ENCODE data around the gene ASB5. TPM values are rescaled to one million over a fixed set of nuclear protein-coding genes. Genes with fewer than 3 reads are reported as not detected.

The ASB5 gene
- total and polyA plus RNA-seq, 2 of the 8 experiments (the other 6 are each of a cell fraction or from before 2014, with no cell fraction given): 0.02 TPM; not detected in 1

DNA sequence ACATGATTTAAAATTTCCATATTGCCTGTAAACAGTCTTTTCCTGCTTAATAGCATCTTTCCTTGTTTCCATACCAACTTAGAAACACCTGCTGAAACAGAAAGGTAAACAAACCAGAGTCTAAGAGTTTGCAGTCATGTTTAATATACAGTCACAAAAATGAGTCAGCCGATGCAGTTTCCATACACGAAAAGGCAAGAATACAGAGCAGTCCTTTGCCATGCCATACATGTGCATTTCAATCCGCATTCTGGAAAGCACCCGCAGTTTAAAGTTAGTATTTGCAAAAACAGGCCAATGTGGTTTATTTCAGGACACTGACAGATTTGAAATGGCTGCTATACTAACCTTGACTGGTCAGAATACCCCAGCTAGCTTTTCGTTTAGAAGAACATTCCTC, 32.1 kb downstream of the ASB5 start:
- Histone ChIP-seq H3K14ac (ENCODE audit: insufficient read length) (no peak overlapping the region), H2BK12ac (ENCODE audit: low read depth, low read length) (no peak overlapping the region), H3K79me2 (ENCODE audit: control insufficient read depth in 1 of 2, insufficient read depth in 2 of 2, low read length in 2 of 2) (no peaks in the 10 kb centered on the region), H3K4me3 (ENCODE audit: extremely low read depth in 1 of 4, insufficient read depth in 2 of 4, low read depth in 3 of 4, low read length in 4 of 4) (no peak overlapping the region), H3K79me1 (ENCODE audit: low read depth, low read length) (no peaks in the 10 kb centered on the region), H3K27ac (ENCODE audit: low read depth, low read length) (no peak overlapping the region), H3K56ac (replicated peaks; ENCODE audit: insufficient read length, low read depth, low read length) (no peak overlapping the region), H2AFZ (ENCODE audit: low read length) (no peak overlapping the region), H3K9me3 (ENCODE audit: insufficient read depth in 2 of 2, low read depth in 1 of 2, low read length in 1 of 2) (no peaks in the 10 kb centered on the region), H4K91ac (replicated peaks; ENCODE audit: insufficient read length, low read length) (no peak overlapping the region), H3K4me1 (replicated peaks in 1 of 4; ENCODE audit: control insufficient read depth in 3 of 4, insufficient read depth in 4 of 4, low read length in 3 of 4) (no peaks in the 10 kb centered on the region), H4K8ac (ENCODE audit: extremely low read depth, insufficient read depth, low read length) (no peak overlapping the region), H3K18ac (ENCODE audit: extremely low read depth, low read length) (no peak overlapping the region), H2AK5ac (ENCODE audit: low read depth, low read length) (no peak overlapping the region), H2BK15ac (ENCODE audit: low read length) (no peak overlapping the region), H2BK20ac (ENCODE audit: low read length) (no peak overlapping the region), H3K36me3 (ENCODE audit: control insufficient read depth in 2 of 4, insufficient read depth in 4 of 4, low read length in 3 of 4) (no peaks in the 10 kb centered on the region), H4K5ac (ENCODE audit: insufficient read length, low read depth, low read length) (no peak overlapping the region), H3K4ac (replicated peaks; ENCODE audit: insufficient read length, low read depth, low read length) (no peak overlapping the region), H3K23me2 (ENCODE audit: low read depth, low read length) (no peaks in the 10 kb centered on the region), H3K23ac (ENCODE audit: insufficient read length) (no peak overlapping the region), H3K9ac (replicated peaks in 1 of 4; ENCODE audit: extremely low read depth in 1 of 4, low read depth in 3 of 4, low read length in 3 of 4) (no peak overlapping the region), H2BK120ac (replicated peaks; ENCODE audit: low read depth, low read length) (no peak overlapping the region), H3K27me3 (replicated peaks in 1 of 4; ENCODE audit: control insufficient read depth in 3 of 4, extremely low read depth in 1 of 4, insufficient read depth in 3 of 4, low read length in 3 of 4) (no peaks in the 10 kb centered on the region), H3K4me2 (ENCODE audit: insufficient read depth in 1 of 2, low read depth in 2 of 2, low read length in 2 of 2) (no peak overlapping the region), H2BK5ac (ENCODE audit: low read depth, low read length) (no peak overlapping the region), H4K20me1 (replicated peaks in 1 of 2; ENCODE audit: control insufficient read depth in 1 of 2, insufficient read depth in 2 of 2, low read length in 2 of 2) (no peaks in the 10 kb centered on the region)
- DNase-seq (ENCODE audit: low read depth in 1 of 2, low spot score in 2 of 2) (no peak), FAIRE-seq (no peak)
- POLR2A ChIA-PET (ENCODE audit: partially characterized antibody): no interaction called here
- 95% methylated on average over 5 of the region's 5 CpGs; no CpG with 5 or more reads in 1 of the 2 experiments for WGBS, 2 experiments (ENCODE audit: extremely low coverage in 1 of 2, insufficient coverage in 1 of 2, insufficient read length in 1 of 2, insufficient replicate concordance in 2 of 2, low coverage in 1 of 2, low lambda C conversion rate in 2 of 2, missing lambda C conversion rate in 1 of 2)
- TF ChIP-seq CREB1 (IDR thresholded peaks at IDR 0.05) (no peak), JUN (IDR thresholded peaks at IDR 0.05; ENCODE audit: low read depth, low read length) (no peak), CTBP2 (IDR thresholded peaks at IDR 0.05; ENCODE audit: borderline replicate concordance, insufficient read depth, insufficient read length, low read length) (no peak), SP2 (IDR thresholded peaks at IDR 0.05; ENCODE audit: low read length) (no peak), SIX5 (IDR thresholded peaks at IDR 0.05; ENCODE audit: low read depth, low read length) (no peak), POU5F1 (IDR thresholded peaks at IDR 0.05; ENCODE audit: low read depth, low read length) (no peak), CEBPB (IDR thresholded peaks at IDR 0.05; ENCODE audit: low read depth, low read length) (no peak), BACH1 (IDR thresholded peaks at IDR 0.05; ENCODE audit: low read length) (no peak), SUZ12 (IDR thresholded peaks at IDR 0.05; ENCODE audit: low read length) (no peak), FOSL1 (IDR thresholded peaks at IDR 0.05; ENCODE audit: insufficient read depth, low read depth, low read length) (no peak), CBX5 (IDR thresholded peaks at IDR 0.05; ENCODE audit: low read depth, low read length) (no peak)
- CTCF ChIA-PET (ENCODE audit: partially characterized antibody): interaction anchor here (1.4 to 2.1 kb wide), 2 partner anchors 10 to 35 kb away, joined by 5 read pairs; no protein-coding TSS in a partner anchor

Data from H1 (cell line).